ENCODE data around the gene BTBD1.

The BTBD1 gene

GRCh38 chr15:83111149-83111548, 44.1 kb upstream of the BTBD1 start:
- peaks cover 0 to 4% of the 10 kb centered on the region in 2 experiments; a peak in 1 of 3 replicates for H3K36me3 ChIP-seq (ENCODE audit: control insufficient read depth in 2 of 2, insufficient read depth in 1 of 2, low read length in 2 of 2)
- POLR2A ChIA-PET = no interaction called here

GRCh38 chr15:83110381-83110780, 43.3 kb upstream of the BTBD1 start:
- ChIA-PET POLR2A (no interaction called here), CTCF (no interaction called here)
- Histone ChIP-seq H3K4me1 (ENCODE audit: control insufficient read depth, insufficient read depth, low read length) (no peaks in the 10 kb centered on the region; the same call in 1 of the 2 replicates), H3K9me3 (ENCODE audit: control insufficient read depth, insufficient read depth, low read depth, low read length) (no peaks in the 10 kb centered on the region), H3K27ac (ENCODE audit: extremely low read depth, low read depth, low read length) (no peak overlapping the region), H3K4me3 (ENCODE audit: low read depth, low read length) (no peak overlapping the region), H3K36me3 (ENCODE audit: control insufficient read depth in 2 of 2, insufficient read depth in 1 of 2, low read length in 2 of 2) (peaks cover 0 to 4% of the 10 kb centered on the region in 2 experiments; a peak in 1 of 3 replicates)
- TF ChIP-seq ATF2 (tag by site-specific recombination; IDR thresholded peaks at IDR 0.05; ENCODE audit: low read depth) (no peak), ZFHX2 (tag by site-specific recombination; conservative IDR thresholded peaks at IDR 0.05) (0 out of 2 replicates have a peak, but pooled peaks have one; percentile 31)

More at GRCh38 chr15:83111149-83111548, 44.1 kb upstream of the BTBD1 start:
- TF ChIP-seq ZNF645 (tag by site-specific recombination; IDR thresholded peaks at IDR 0.05) (no peak), ZNF366 (tag by site-specific recombination; conservative IDR thresholded peaks at IDR 0.05) (peak; percentile 99), ZNF391 (tag by site-specific recombination; IDR thresholded peaks at IDR 0.05; ENCODE audit: borderline replicate concordance, low read depth) (no peak), ZNF473 (tag by site-specific recombination; IDR thresholded peaks at IDR 0.05) (0 out of 2 replicates have a peak, but pooled peaks have one; percentile 74), ZNF623 (tag by site-specific recombination; IDR thresholded peaks at IDR 0.05) (no peak), ZBTB17 (tag by site-specific recombination; IDR thresholded peaks at IDR 0.05) (peak; percentile 100), KLF8 (tag by site-specific recombination; IDR thresholded peaks at IDR 0.05) (no peak), ZNF830 (tag by site-specific recombination; IDR thresholded peaks at IDR 0.05; ENCODE audit: low read depth) (no peak), ZNF701 (tag by site-specific recombination; IDR thresholded peaks at IDR 0.05) (no peak), ZNF350 (tag by site-specific recombination; IDR thresholded peaks at IDR 0.05) (no peak), ZNF157 (tag by site-specific recombination; IDR thresholded peaks at IDR 0.05) (no peak), ZNF404 (tag by site-specific recombination; IDR thresholded peaks at IDR 0.05) (no peak), ZNF324 (tag by site-specific recombination; IDR thresholded peaks at IDR 0.05) (no peak), OVOL3 (tag by site-specific recombination; IDR thresholded peaks at IDR 0.05) (no peak), SP3 (tag by site-specific recombination; IDR thresholded peaks at IDR 0.05) (no peak), SCRT1 (tag by site-specific recombination; IDR thresholded peaks at IDR 0.05; ENCODE audit: borderline replicate concordance) (no peak), ZBTB6 (tag by site-specific recombination; IDR thresholded peaks at IDR 0.05) (no peak)
- no peak overlapping the region for H3K4me3 ChIP-seq (ENCODE audit: low read depth, low read length)
- no peaks in the 10 kb centered on the region; the same call in 1 of the 2 replicates for H3K4me1 ChIP-seq (ENCODE audit: control insufficient read depth, insufficient read depth, low read length)
- no peaks in the 10 kb centered on the region for H3K9me3 ChIP-seq (ENCODE audit: control insufficient read depth, insufficient read depth, low read depth, low read length)
- CTCF ChIA-PET = no interaction called here
- H3K27ac ChIP-seq (ENCODE audit: extremely low read depth, low read depth, low read length) = no peak overlapping the region

- ChIA-PET CTCF (no interaction called here), POLR2A (no interaction called here)
- Histone ChIP-seq H3K27ac (ENCODE audit: extremely low read depth, low read depth, low read length) (no peak overlapping the region), H3K9me3 (ENCODE audit: control insufficient read depth, insufficient read depth, low read depth, low read length) (no peaks in the 10 kb centered on the region), H3K4me3 (ENCODE audit: low read depth, low read length) (no peak overlapping the region), H3K4me1 (ENCODE audit: control insufficient read depth, insufficient read depth, low read length) (no peaks in the 10 kb centered on the region; the same call in 1 of the 2 replicates), H3K36me3 (ENCODE audit: control insufficient read depth in 2 of 2, insufficient read depth in 1 of 2, low read length in 2 of 2) (peaks cover 0 to 4% of the 10 kb centered on the region in 2 experiments; a peak in 1 of 3 replicates)
- TF ChIP-seq KLF17 (tag by site-specific recombination; IDR thresholded peaks at IDR 0.05) = no peak
- TF ChIP-seq ZNF610 (tag by site-specific recombination; IDR thresholded peaks at IDR 0.05; ENCODE audit: borderline replicate concordance) = no peak
- no peak for TF ChIP-seq ZNF248 (tag by site-specific recombination; IDR thresholded peaks at IDR 0.05)
- no peak for TF ChIP-seq TSHZ1 (tag by site-specific recombination; IDR thresholded peaks at IDR 0.05; ENCODE audit: borderline replicate concordance)
- no peak for TF ChIP-seq GFI1B (tag by site-specific recombination; IDR thresholded peaks at IDR 0.05)
Measured at GRCh38 chr15:83109532-83109931, 42.5 kb upstream of the BTBD1 start.

All from HEK293 (cell line).